IMR-90 (cell line): Measurements from ENCODE around the gene DNAI7. TPM values are rescaled to one million over a fixed set of nuclear protein-coding genes. Genes with fewer than 3 reads are reported as not detected.

Source experiments
- ATAC-seq: fragments of 200-7000 bp; cut with Tn5 transposase; 2 replicates; pipeline ENCODE4 v1.9.1; 2020; ENCODE audit warnings: low read depth, mild to moderate bottlenecking, moderate library complexity
- BruUV-seq: library from RNA; stranded (reverse); fragments of 400-500 nt; replicated peaks from 2 replicates; lab custom pipeline; 2021; lab: Mats Ljungman, UMichigan
- CTCF ChIA-PET: fragments of 300-600 bp; formaldehyde crosslinking; extraction: SDS; loops from one replicate; lab custom pipeline; 2021; ENCODE audit warnings: antibody characterized with exemption; lab: Yijun Ruan, JAX
- POLR2A ChIA-PET: fragments of 300-600 bp; sonication (Branson Sonifier 250); formaldehyde crosslinking; loops from one replicate; lab custom pipeline; 2022; ENCODE audit warnings: antibody characterized with exemption; ENCODE audit not compliant: unreplicated experiment; lab: Charles Lee
- DNase-seq: peaks from one replicate; pipeline ENCODE4 v3.0.0; 2013
- H2AFZ ChIP-seq: replicated peaks from 2 replicates; pipeline ENCODE3; 2013; ENCODE audit warnings: low read length, mild to moderate bottlenecking; ENCODE audit not compliant: poor library complexity
- H2AK5ac ChIP-seq: 2 replicates; pipeline ENCODE4 v1.6.1; 2013; ENCODE audit warnings: low read depth, low read length, inconsistent platforms
- H2AK9ac ChIP-seq: replicated peaks from 2 replicates; pipeline ENCODE3; 2013; ENCODE audit warnings: mild to moderate bottlenecking, low read depth, low read length, moderate library complexity; ENCODE audit not compliant: poor library complexity
- H2BK120ac ChIP-seq: 2 replicates; pipeline ENCODE4 v1.6.1; 2013; ENCODE audit warnings: low read depth, low read length, inconsistent platforms
- H2BK15ac ChIP-seq: 3 replicates; pipeline ENCODE4 v1.6.1; 2013; ENCODE audit warnings: low read depth, low read length, inconsistent platforms
- H2BK20ac ChIP-seq: 2 replicates; pipeline ENCODE4 v1.6.1; 2013; ENCODE audit warnings: low read depth, mild to moderate bottlenecking, inconsistent platforms, low read length, moderate library complexity
- H2BK5ac ChIP-seq: 2 replicates; pipeline ENCODE4 v1.6.1; 2013; ENCODE audit warnings: mild to moderate bottlenecking, low read depth, low read length, inconsistent platforms; ENCODE audit not compliant: poor library complexity, severe bottlenecking
- H3K14ac ChIP-seq: replicated peaks from 2 replicates; pipeline ENCODE4 v1.6.1; 2013; ENCODE audit warnings: low read depth, low read length, inconsistent platforms
- H3K18ac ChIP-seq: 2 replicates; pipeline ENCODE4 v1.6.1; 2013; ENCODE audit warnings: low read depth, low read length, control low read depth
- H3K23ac ChIP-seq: 2 replicates; pipeline ENCODE4 v1.6.1; 2013; ENCODE audit warnings: low read depth, low read length, inconsistent platforms
- H3K27ac ChIP-seq: 2 replicates; pipeline ENCODE4 v1.5.1; 2013; ENCODE audit warnings: mild to moderate bottlenecking, control low read depth, low read length; ENCODE audit not compliant: insufficient read depth
- H3K27me3 ChIP-seq: 2 replicates; pipeline ENCODE4 v1.6.1; 2013; ENCODE audit warnings: low read length; ENCODE audit not compliant: control insufficient read depth, insufficient read depth
- H3K36me3 ChIP-seq: 2 replicates; pipeline ENCODE4 v1.6.1; 2013; ENCODE audit warnings: low read length, mixed read lengths; ENCODE audit not compliant: control insufficient read depth, insufficient read depth
- H3K4ac ChIP-seq: 2 replicates; pipeline ENCODE4 v1.6.1; 2013; ENCODE audit warnings: low read depth, low read length, inconsistent platforms
- H3K4me1 ChIP-seq: 2 replicates; pipeline ENCODE4 v1.6.1; 2013; ENCODE audit warnings: low read length, mixed read lengths; ENCODE audit not compliant: control insufficient read depth, insufficient read depth
- H3K4me2 ChIP-seq: 2 replicates; pipeline ENCODE4 v1.6.1; 2013; ENCODE audit warnings: low read depth, mild to moderate bottlenecking, control low read depth, low read length, moderate library complexity
- H3K4me3 ChIP-seq: 2 replicates; pipeline ENCODE4 v1.5.1; 2013; ENCODE audit warnings: low read depth, mild to moderate bottlenecking, control low read depth, low read length, moderate library complexity; ENCODE audit not compliant: insufficient read depth
- H3K56ac ChIP-seq: 2 replicates; pipeline ENCODE4 v1.6.1; 2013; ENCODE audit warnings: low read length, inconsistent platforms; ENCODE audit not compliant: insufficient read depth; ENCODE audit errors: extremely low read depth
- H3K79me1 ChIP-seq, 2 experiments: 2 replicates each; pipeline ENCODE4 v1.6.1; 2013; ENCODE audit warnings: low read length in 2 of 2, inconsistent platforms in 1 of 2, low read depth in 1 of 2
- H3K9ac ChIP-seq: 2 replicates; pipeline ENCODE4 v1.6.1; 2013; ENCODE audit warnings: low read depth, low read length, control low read depth
- H3K9me1 ChIP-seq: 2 replicates; pipeline ENCODE4 v1.6.1; 2013; ENCODE audit warnings: low read length, inconsistent platforms; ENCODE audit not compliant: insufficient read depth
- H3K9me3 ChIP-seq: 2 replicates; pipeline ENCODE4 v1.6.1; 2013; ENCODE audit warnings: low read length; ENCODE audit not compliant: control insufficient read depth, insufficient read depth
- H4K20me1 ChIP-seq: 2 replicates; pipeline ENCODE4 v1.6.1; 2013; ENCODE audit warnings: low read length, inconsistent platforms; ENCODE audit not compliant: insufficient read depth
- H4K5ac ChIP-seq: 2 replicates; pipeline ENCODE4 v1.6.1; 2013; ENCODE audit warnings: mild to moderate bottlenecking, low read depth, low read length, control low read depth
- H4K8ac ChIP-seq, 2 experiments: 2 replicates each; pipeline ENCODE4 v1.6.1; 2013; ENCODE audit warnings: low read depth in 2 of 2, low read length in 2 of 2, control low read depth in 1 of 2, inconsistent platforms in 1 of 2
- H4K91ac ChIP-seq: 2 replicates; pipeline ENCODE4 v1.6.1; 2013; ENCODE audit warnings: low read depth, low read length, inconsistent platforms; ENCODE audit not compliant: insufficient read depth
- BHLHE40 ChIP-seq: fragments of 150-350 bp; IDR thresholded peaks from 2 replicates; pipeline ENCODE4 v1.6.1; 2016; ENCODE audit warnings: mild to moderate bottlenecking, low read depth, low read length
- CEBPB ChIP-seq: IDR thresholded peaks from 2 replicates; pipeline ENCODE4 v1.6.1; 2012; ENCODE audit warnings: low read depth, low read length, improper control_type of control experiment
- CHD1 ChIP-seq: IDR thresholded peaks from 2 replicates; pipeline ENCODE4 v1.6.1; 2012; ENCODE audit warnings: low read depth, low read length, improper control_type of control experiment
- CTCF ChIP-seq: conservative IDR thresholded peaks from 2 replicates; pipeline ENCODE4 v1.5.1; 2012; ENCODE audit warnings: mild to moderate bottlenecking, low read depth, low read length, improper control_type of control experiment
- FOS ChIP-seq: fragments of 150-350 bp; IDR thresholded peaks from 2 replicates; pipeline ENCODE4 v1.6.1; 2016; ENCODE audit warnings: low read depth, low read length
- MAFK ChIP-seq: IDR thresholded peaks from 2 replicates; pipeline ENCODE4 v1.6.1; 2012; ENCODE audit warnings: low read depth, low read length, improper control_type of control experiment
- MAZ ChIP-seq: IDR thresholded peaks from 2 replicates; pipeline ENCODE4 v1.6.1; 2012; ENCODE audit warnings: low read depth, mild to moderate bottlenecking, low read length, improper control_type of control experiment, moderate library complexity, borderline replicate concordance
- MXI1 ChIP-seq: IDR thresholded peaks from 2 replicates; pipeline ENCODE4 v1.6.1; 2012; ENCODE audit warnings: low read depth, mild to moderate bottlenecking, low read length, moderate library complexity, borderline replicate concordance
- NFE2L2 ChIP-seq: fragments of 150-350 bp; IDR thresholded peaks from 2 replicates; pipeline ENCODE4 v1.6.1; 2016; ENCODE audit warnings: low read depth, mild to moderate bottlenecking, low read length
- POLR2A ChIP-seq: IDR thresholded peaks from 2 replicates; pipeline ENCODE4 v1.6.1; 2012; ENCODE audit warnings: mild to moderate bottlenecking, low read depth, low read length
- RAD21 ChIP-seq: IDR thresholded peaks from 2 replicates; pipeline ENCODE4 v1.6.1; 2012; ENCODE audit warnings: low read length, improper control_type of control experiment
- RCOR1 ChIP-seq: IDR thresholded peaks from 2 replicates; pipeline ENCODE4 v1.6.1; 2012; ENCODE audit warnings: mild to moderate bottlenecking, low read length, improper control_type of control experiment; ENCODE audit not compliant: insufficient replicate concordance
- RFX5 ChIP-seq: IDR thresholded peaks from 2 replicates; pipeline ENCODE4 v1.8.0; 2012; ENCODE audit warnings: low read depth, mild to moderate bottlenecking, low read length, moderate library complexity
- SMC3 ChIP-seq: fragments of 150-350 bp; IDR thresholded peaks from 2 replicates; pipeline ENCODE4 v1.6.1; 2016; ENCODE audit warnings: low read depth, mild to moderate bottlenecking, antibody characterized with exemption, low read length, moderate library complexity
- USF2 ChIP-seq: fragments of 150-350 bp; IDR thresholded peaks from 2 replicates; pipeline ENCODE4 v1.6.1; 2017; ENCODE audit warnings: mild to moderate bottlenecking, antibody characterized with exemption, low read length, low read depth
- WGBS, 2 experiments: methylation state at CpG; one replicate each; pipeline versions ENCODE4 v1.1.5 to v1.1.7; 2013; ENCODE audit warnings: missing lambda C conversion rate in 2 of 2; ENCODE audit not compliant: insufficient read length in 1 of 2; ENCODE audit errors: extremely low coverage in 2 of 2; 5-methylcytosine and 5-hydroxymethylcytosine counted together
- dilution Hi-C: fragments of 300-500 bp; cut with HindIII; formaldehyde crosslinking; loops from one replicate; pipeline ENCODE4 v1.14.3; 2018; ENCODE audit warnings: low sequenced_read_pairs; ENCODE audit not compliant: unreplicated experiment
- in situ Hi-C: fragments of 300-500 bp; cut with MboI; formaldehyde crosslinking; loops from 3 replicates; pipeline ENCODE4 v1.14.3; 2019; ENCODE audit warnings: low sequenced_read_pairs, inconsistent platforms, mixed read lengths
- intact Hi-C: fragments of 100-400 bp; cut with micrococcal nuclease; formaldehyde crosslinking; loops from 2 replicates; pipeline ENCODE4 v1.10.0; 2022
- polyA plus RNA-seq, 3 experiments: library from polyadenylated mRNA; depleted of rRNA; stranded (reverse); fragments of >200 nt; gene quantifications; 2 replicates each; pipeline ENCODE4 v1.2.3, GENCODE V29; 2012; ENCODE audit warnings: low replicate concordance in 1 of 3
- total RNA-seq: library from RNA; depleted of rRNA; stranded (reverse); fragments of >200 nt; gene quantifications from 2 replicates; pipeline ENCODE4 v1.2.3, GENCODE V29; 2012
- TF ChIP-seq, protein P1 (sequence below): fragments of 150-350 bp; IDR thresholded peaks from 2 replicates; pipeline ENCODE4 v1.6.1; 2016; ENCODE audit warnings: low read depth, mild to moderate bottlenecking, low read length, moderate library complexity, borderline replicate concordance

The DNAI7 gene
- total and polyA plus RNA-seq, 2 of the 4 experiments (the other 2 are of a cell fraction), result under 0.01 to 0.07 TPM

DNA sequence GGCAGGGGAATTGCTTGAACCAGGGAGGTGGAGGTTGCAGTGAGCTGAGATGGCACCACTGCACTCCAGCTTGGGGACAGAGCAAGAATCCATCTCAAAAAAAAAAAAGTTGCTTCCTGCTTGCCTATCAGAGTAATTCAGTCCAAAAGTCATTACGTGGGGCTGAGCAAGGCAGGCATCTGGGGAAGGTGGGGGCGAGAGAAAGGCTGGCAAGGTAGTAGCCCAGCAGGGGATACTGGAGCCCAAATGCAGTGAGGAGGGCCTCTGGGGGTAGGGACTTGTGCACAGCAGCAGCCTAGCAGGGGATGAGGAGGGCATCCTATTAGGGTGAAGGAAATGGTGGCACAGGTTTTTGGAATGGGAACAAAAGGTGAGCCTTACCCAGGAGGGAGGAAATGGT lies 7.2 kb upstream of the DNAI7 start:
- H4K8ac ChIP-seq, result no peak overlapping the region
- no peak overlapping the region for H2BK15ac ChIP-seq
- no peaks in the 10 kb centered on the region for H3K27me3 ChIP-seq
- no peak overlapping the region for H3K14ac ChIP-seq
- no peak overlapping the region for H2BK5ac ChIP-seq
- H3K9me3 ChIP-seq, result no peaks in the 10 kb centered on the region
- H3K36me3 ChIP-seq, result peaks cover 7% of the 10 kb centered on the region
- no peak overlapping the region for H2BK120ac ChIP-seq
- H2AFZ ChIP-seq, result no peak overlapping the region
- intact Hi-C loops, result no loop called here
- CTCF ChIA-PET, result no interaction called here
- no peak overlapping the region for H3K9ac ChIP-seq
- no peak overlapping the region for H2BK20ac ChIP-seq
- H4K20me1 ChIP-seq, result no peaks in the 10 kb centered on the region
- no peak overlapping the region for H3K27ac ChIP-seq
- H4K5ac ChIP-seq, result no peak overlapping the region
- H3K4me2 ChIP-seq, result no peak overlapping the region
- no peak overlapping the region for H3K4me3 ChIP-seq
- POLR2A ChIA-PET, result no interaction called here
- H2AK9ac ChIP-seq, result no peak overlapping the region
- peaks cover 14 to 40% of the 10 kb centered on the region in 2 experiments for H3K79me1 ChIP-seq
- no peak for TF ChIP-seq RFX5
- TF ChIP-seq, protein P1, sequence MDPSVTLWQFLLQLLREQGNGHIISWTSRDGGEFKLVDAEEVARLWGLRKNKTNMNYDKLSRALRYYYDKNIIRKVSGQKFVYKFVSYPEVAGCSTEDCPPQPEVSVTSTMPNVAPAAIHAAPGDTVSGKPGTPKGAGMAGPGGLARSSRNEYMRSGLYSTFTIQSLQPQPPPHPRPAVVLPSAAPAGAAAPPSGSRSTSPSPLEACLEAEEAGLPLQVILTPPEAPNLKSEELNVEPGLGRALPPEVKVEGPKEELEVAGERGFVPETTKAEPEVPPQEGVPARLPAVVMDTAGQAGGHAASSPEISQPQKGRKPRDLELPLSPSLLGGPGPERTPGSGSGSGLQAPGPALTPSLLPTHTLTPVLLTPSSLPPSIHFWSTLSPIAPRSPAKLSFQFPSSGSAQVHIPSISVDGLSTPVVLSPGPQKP, result no peak
- no peak for TF ChIP-seq POLR2A
- TF ChIP-seq NFE2L2, result no peak
- TF ChIP-seq FOS, result no peak
- TF ChIP-seq CHD1, result no peak
- no peak for TF ChIP-seq MAFK
- no peak for TF ChIP-seq SMC3
- TF ChIP-seq MXI1, result no peak
- TF ChIP-seq CEBPB, result no peak
- no peak for TF ChIP-seq USF2
- TF ChIP-seq CTCF, result no peak
- TF ChIP-seq BHLHE40, result no peak
- no peak for TF ChIP-seq MAZ
- TF ChIP-seq RCOR1, result no peak
- no peak for TF ChIP-seq RAD21
- H3K23ac ChIP-seq, result no peak overlapping the region
- peaks cover 12% of the 10 kb centered on the region for H3K9me1 ChIP-seq
- ATAC-seq, result no peak
- DNase-seq, result no peak
- H3K4me1 ChIP-seq, result peaks cover 7% of the 10 kb centered on the region; the same call in 1 of the 2 replicates
- no peak overlapping the region for H2AK5ac ChIP-seq
- no TSS peak for BruUV-seq
- no peak overlapping the region for H3K4ac ChIP-seq
- H3K18ac ChIP-seq, result no peak overlapping the region
- H4K91ac ChIP-seq, result no peak overlapping the region
- 90% methylated on average over 2 of the region's 2 CpGs; no CpG with 5 or more reads in 1 of the 2 experiments for WGBS, 2 experiments
- H3K56ac ChIP-seq, result no peak overlapping the region
- in situ Hi-C loops, result no loop called here
- dilution Hi-C loops, result no loop called here
